ENCODE measurements around the gene RBCK1.
"Not testable (repeated sequence)": the region's sequence is repeated elsewhere in the genome, so short reads cannot be mapped to it uniquely, and the experiment has no call there.

RBCK1 gene

DNA sequence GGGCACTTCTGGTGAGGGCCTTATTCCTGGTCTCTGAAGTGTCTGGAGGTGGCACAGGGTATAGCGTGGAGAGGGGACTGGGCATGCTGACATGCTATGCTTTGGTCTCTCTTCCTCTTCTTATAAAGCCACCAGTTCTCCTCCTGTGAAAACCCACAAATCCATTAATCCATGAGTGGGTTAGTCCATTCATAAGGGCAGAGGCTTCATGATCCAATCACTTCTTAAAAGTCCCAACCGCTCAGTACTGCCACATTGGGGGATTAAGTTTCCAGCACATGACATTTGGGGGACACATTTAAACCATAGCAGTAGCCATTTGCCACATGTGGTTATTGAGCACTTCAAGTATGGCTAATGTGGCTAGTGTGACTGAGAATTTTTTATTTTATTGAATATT lies 31.3 kb upstream of the RBCK1 start:
- no peak for DNase-seq

DNA sequence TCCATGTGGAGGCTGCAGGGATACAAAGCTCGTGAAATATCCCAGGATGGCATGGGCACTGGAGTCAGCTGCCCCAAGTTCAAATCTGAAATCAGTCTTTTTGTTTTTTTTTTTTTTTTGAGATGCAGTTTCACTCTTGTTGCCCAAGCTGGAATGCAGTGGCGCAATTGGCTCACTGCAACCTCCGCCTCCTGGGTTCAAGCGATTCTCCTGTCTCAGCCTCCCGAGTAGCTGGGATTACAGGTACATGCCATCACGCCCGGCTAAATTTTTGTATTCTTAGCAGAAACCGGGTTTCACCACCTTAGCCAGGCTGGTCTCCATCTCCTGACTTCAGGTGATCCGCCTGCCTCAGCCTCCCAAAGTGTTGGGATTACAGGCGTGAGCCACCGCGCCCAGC lies 30.5 kb upstream of the RBCK1 start:
- DNase-seq, result not testable (repeated sequence)

DNA sequence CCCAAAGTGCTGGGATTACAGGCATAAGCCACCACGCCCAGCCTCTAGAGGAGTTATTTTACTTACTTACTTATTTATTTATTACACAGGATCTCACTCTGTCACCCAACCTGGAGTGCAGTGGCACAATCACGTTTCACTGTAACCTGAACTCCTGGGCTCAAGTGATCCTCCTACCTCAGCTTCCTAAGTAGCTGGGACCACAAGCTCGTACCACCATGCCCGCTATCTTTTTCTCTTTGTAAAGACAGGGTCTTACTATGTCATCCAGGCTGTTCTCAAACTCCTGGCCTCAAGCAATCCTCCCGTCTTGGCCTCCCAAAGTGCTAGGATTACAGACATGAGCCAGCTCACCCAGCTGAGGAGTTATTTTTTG lies 29.1 kb upstream of the RBCK1 start:
- DNase-seq, result no peak

DNA sequence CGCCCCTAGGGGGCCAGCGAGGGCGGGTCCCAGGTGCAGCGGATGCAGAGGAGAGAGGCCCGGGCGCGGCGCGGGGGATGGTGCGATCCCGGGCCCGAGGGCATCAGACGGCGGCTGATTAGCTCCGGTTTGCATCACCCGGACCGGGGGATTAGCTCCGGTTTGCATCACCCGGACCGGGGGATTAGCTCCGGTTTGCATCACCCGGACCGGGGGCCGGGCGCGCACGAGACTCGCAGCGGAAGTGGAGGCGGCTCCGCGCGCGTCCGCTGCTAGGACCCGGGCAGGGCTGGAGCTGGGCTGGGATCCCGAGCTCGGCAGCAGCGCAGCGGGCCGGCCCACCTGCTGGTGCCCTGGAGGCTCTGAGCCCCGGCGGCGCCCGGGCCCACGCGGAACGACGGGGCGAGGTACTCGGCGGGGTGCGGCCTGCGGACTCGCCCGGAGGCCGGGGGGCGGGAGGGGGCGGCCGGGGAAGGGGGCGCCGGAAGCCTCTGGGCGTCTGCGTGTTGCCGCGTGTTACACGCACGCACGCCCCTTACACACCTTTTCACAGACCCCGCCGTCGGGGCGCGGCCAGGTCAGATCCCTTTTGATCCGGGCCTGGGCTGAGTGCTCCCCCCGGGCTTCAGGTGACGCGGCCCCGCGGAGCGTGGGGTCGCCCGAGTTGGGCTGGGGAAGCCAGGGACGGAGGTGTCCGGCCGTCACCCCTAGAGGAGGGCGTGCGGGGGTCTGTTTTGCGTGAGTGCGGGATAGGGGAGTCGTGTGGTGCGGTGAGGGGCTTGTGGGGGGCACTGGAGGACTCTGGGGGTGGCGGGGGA lies 27.1 kb upstream of the RBCK1 start:
- peak; percentile 66 for DNase-seq

DNA sequence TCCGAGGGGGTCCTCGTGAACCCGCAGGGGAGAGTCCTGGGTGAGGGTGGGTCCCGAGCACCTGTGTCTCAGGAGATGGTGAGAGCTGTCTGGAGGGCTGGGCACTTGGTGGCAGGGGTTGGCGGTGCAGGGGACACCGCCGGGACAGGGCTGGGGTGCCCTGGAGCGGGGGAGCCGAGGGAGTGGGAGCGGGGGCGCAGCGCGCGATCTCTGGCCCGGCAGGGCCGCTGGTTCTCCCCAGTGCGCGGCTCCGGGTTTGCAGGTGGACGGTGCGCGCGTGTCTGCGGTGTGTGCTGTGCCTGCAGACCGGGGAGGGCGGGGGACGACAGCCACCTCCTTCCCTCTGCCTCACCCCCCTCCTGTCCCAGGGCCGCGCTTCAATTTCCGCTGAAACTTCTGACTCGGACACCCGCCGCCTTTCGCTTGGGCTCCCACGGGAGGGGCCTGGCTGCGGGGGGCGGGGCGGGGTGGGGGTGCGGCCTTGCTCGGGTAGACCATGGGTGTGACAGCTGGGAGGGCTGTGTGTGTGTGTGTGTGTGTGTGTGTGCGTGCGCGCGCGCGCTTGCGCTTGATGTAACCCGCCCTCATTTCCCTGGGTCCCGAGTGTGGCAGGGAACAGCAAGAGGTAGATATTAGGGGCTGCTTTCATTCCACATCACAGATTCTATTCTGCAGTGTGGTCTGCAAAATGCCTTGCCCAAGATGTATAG lies 26.4 kb upstream of the RBCK1 start:
- peak; percentile 86 for DNase-seq

DNA sequence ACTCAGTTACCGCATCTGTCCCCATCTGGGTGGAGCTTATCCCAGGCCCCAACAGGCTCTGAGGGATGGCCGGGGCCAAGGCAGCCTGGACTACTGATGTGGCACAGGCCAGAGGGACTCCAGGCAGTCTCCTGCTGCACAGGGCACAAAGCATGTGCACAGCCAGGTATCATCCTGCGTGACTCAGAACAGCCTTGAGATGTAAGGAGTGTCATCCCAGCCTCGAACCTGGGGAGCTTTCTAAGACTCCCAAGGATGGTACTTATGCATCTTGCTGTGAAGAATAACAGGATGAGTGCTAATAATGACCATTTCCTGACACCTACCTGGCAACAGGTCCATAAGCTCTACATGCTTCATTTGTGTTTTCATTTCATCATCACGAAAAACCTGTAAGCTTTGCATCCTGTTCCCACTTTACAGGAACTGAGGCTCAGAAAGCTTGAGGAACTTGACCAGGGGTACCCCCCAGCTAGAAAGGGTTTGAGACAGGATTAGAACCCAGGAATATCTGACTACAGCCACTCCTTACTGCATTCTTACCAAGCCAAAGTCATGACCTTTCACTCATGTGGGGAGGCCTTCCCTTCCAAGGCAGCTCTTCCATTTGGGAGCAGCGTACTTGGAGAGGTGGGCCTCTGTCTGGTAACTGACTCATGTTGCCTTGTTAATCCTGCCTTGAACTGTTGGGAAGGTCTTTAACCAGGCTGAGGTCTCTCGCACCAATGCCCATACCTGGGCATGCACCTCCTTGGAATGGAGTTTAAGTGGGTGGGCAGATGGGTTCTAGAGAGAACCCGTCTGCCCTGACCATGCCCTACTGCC lies 25.6 kb upstream of the RBCK1 start:
- no peak for DNase-seq

DNA sequence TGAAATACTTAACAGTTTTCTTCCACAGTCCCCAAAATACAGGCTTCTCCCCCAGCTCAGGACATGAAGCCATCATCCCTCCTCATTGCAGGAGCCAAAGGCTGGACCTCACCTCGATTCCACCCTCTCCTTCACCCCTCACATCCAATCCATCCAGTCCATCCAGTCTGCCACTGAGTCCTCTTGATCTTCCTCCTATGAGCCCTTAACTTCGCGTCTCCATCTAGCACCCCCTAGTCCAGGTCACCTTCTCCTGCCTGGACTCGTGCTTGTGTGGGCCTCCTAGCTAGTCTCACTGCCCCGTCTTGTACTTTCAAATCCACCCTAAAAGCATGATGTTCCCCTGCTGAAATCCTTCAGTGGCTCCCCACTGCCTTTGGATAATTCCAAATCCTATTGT lies 24.2 kb upstream of the RBCK1 start:
- no peak for DNase-seq

DNA sequence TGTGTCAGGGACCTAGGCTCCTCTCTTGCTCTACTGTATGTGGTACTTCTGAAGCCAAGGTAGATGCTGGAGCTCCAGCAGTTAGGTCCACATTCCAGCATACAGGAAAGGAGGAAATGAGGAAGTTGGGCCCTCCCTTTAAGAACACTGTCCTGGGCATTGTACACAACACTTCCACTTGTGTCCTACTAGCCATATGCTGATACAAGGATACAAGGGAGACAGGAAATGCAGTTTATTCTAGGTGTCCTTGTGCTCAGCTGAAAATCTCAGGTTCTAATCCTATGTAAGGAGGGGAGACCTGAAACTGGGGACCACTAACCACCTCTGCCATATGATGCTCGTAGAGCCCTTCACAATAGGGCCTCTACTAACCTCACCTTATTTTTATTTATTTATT lies 23.4 kb upstream of the RBCK1 start:
- no peak for DNase-seq

DNA sequence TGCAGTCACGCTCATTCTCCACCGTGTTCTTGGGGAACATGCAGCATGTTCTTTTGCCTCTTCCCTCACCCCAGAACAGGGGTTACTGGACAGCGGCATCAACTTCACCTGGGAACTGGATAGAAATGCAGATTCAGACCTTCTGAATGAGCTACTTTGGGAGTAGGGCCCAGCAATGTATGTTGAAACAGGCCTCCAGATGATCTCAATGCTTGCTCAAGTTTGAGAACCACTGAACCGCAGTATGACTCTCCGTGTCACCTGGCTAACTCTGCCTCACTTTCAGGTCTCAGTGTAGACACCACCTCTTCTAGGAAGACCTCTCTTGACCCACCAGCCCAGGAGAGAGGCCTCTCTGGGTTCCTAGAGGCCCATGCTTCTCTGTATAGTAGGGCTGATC lies 22.7 kb upstream of the RBCK1 start:
- DNase-seq, result no peak

DNA sequence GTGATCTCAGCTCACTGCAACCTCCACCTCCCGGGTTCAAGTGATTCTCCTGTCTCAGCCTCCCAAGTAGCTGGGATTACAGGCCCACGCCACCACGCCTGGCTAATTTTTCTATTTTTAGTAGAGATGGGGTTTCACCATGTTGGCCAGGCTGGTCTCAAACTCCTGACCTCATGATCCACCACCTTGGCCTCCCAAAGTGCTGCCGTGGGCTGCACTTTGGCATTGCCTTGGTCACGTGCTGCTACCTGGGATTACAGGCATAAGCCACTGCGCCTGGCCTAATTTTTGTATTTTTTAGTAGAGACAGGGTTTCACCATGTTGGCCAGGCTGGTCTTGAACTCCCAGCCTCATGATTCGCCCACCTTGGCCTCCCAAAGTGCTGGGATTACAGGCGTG lies 21.5 kb upstream of the RBCK1 start:
- not testable (repeated sequence) for DNase-seq

DNA sequence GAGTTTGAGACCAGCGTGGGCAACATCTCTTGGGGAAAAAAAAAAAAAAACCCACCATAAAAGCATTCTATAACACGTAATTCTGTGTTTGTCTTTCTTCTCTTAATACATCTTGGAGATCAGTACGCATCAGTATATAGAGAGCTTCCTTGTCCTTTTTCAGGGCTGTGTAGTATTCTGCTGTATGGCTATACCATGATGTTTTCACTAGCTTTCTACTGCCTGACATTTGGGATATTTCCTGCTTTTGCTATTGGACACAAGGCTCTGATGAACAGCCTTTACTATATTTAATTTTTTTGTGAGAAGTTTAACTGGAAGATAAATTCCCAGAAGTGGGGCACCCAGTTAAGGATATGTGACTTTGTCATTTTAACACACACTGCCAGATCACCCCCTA lies 20.6 kb upstream of the RBCK1 start:
- no peak for DNase-seq

DNA sequence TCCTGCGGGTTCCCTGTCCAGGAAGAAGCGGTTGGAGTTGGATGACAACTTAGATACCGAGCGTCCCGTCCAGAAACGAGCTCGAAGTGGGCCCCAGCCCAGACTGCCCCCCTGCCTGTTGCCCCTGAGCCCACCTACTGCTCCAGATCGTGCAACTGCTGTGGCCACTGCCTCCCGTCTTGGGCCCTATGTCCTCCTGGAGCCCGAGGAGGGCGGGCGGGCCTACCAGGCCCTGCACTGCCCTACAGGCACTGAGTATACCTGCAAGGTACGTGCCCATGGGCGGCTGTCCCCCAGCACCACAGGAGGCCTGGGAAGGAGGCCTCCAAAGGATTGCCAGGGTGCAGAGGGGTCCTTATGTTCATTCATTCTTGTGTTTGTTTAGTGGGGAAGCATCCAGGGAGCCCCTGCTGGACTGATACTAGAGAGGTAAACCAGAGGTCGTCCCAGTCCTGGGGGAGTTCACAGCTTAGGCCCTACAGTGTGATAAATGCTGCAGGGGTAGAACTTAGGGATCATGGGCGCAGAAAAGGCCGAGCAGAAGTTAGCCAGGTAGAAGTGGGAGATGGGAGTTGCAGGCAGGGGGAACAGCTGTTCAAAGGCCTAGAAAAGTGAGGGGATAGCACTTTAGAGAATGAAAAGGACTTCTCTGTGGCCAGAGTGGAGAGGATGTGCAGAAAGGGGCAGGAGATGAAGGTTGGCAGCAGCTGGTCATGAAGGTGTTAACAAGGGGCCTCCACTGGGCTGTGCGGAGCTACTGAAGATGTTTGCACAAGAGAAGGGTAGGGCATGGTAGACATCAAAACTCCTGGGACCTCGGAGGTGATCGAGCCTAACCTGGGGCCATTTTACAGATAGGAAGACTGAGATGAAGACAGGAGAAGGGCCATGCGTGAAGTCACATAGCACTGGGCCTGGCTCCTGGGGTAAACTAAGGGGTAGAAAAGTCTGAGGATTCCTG lies 19.8 kb upstream of the RBCK1 start:
- DNase-seq, result no peak

DNA sequence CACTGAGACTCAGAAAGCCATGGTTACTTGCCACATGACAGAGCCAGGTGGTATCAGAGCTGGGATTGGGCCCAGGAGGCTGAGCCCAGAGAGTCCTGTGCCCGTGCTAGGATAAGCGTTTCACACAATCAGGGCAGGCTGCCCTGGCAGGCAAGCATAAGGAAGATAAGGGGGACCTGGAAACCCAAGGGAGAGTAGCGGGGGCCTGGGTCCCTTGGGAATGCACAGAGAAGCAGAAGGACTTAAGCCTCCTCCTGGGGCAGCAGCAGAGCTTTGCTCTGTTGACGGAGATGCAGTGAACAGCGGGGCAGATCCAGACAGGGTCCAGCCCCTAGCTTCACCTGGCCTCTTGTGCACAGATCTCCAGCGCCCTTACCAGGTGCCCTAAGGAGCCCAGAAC lies 18.9 kb upstream of the RBCK1 start:
- no peak for DNase-seq

DNA sequence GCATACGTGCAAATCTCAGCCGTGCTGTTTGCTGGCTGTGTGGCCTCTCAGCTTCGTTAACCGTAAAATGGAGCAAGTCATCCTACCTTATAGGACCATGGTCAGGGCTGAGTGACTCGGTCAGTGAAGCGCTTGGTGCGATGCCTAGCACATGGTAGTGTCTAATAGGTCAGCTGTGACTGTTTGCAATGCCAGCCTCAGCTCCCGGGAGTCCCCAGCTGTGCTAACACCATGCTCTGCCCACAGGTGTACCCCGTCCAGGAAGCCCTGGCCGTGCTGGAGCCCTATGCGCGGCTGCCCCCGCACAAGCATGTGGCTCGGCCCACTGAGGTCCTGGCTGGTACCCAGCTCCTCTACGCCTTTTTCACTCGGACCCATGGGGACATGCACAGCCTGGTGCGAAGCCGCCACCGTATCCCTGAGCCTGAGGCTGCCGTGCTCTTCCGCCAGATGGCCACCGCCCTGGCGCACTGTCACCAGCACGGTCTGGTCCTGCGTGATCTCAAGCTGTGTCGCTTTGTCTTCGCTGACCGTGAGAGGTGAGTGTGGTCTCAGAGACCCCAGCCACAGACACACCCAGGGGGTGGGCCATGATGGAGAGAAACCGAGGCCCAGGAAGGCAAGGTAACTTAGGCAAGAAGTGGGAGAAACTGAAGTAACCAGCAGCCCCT lies 16.9 kb upstream of the RBCK1 start:
- no peak for DNase-seq

DNA sequence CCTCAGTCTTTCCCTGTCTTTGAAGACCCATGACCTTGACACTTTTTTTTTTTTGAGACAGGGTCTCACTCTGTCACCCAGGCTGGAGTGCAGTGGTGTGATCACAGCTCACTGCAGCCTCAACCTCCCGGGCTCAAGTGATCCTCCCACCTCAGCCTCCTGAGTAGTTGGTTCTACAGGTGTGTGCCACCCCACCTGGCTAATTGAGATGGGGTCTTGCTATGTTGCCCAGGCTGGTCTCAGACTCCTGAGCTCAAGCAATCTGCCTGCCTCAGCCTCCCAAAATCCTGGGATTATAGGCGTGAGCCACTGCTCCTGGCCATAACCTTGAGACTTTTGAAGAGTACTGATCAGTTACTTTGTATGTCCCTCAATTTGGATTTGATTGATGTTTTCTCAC lies 14.8 kb upstream of the RBCK1 start:
- not testable (repeated sequence) for DNase-seq

DNA sequence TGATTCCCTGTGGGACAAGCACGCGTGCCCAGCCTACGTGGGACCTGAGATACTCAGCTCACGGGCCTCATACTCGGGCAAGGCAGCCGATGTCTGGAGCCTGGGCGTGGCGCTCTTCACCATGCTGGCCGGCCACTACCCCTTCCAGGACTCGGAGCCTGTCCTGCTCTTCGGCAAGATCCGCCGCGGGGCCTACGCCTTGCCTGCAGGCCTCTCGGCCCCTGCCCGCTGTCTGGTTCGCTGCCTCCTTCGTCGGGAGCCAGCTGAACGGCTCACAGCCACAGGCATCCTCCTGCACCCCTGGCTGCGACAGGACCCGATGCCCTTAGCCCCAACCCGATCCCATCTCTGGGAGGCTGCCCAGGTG lies 11.9 kb upstream of the RBCK1 start:
- no peak for DNase-seq

DNA sequence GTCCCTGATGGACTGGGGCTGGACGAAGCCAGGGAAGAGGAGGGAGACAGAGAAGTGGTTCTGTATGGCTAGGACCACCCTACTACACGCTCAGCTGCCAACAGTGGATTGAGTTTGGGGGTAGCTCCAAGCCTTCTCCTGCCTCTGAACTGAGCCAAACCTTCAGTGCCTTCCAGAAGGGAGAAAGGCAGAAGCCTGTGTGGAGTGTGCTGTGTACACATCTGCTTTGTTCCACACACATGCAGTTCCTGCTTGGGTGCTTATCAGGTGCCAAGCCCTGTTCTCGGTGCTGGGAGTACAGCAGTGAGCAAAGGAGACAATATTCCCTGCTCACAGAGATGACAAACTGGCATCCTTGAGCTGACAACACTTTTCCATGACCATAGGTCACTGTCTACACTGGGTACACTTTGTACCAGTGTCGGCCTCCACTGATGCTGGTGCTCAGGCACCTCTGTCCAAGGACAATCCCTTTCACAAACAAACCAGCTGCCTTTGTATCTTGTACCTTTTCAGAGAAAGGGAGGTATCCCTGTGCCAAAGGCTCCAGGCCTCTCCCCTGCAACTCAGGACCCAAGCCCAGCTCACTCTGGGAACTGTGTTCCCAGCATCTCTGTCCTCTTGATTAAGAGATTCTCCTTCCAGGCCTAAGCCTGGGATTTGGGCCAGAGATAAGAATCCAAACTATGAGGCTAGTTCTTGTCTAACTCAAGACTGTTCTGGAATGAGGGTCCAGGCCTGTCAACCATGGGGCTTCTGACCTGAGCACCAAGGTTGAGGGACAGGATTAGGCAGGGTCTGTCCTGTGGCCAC lies 11.3 kb upstream of the RBCK1 start:
- DNase-seq, result no peak

DNA sequence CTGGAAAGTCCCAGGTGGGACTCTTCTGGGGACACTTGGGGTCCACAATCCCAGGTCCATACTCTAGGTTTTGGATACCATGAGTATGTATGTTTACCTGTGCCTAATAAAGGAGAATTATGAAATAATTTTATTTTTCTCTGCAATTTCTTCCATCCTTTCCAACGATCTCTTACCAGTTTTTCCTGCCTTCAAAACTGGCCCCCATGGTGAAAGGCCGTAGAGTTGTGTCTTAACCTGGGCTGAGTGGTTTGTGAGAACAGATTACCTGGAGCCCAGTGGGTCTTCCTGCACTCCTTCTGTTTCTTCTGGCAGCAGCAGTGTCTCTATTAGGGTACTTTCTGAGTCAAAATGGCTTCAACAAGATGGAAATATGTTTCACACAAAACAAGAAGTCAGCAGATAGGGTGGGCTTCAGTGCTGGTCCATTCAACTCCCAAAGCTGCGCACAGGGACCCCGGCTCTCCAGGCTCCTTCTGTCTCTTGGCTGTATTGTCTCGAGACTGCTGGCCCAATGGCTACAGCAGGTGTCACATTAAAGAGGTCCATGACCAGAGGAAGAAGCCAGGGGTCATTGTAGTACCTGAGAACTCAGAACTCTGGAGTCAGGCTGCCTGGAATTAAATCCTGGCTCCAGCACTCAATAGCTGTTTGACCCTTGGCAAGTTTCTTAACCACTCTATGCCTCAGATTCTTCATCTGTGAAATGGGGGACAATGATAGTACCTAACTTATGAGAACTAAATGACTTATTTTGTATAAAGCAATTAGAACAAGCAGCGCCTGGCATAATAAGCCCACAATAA lies 10.5 kb upstream of the RBCK1 start:
- DNase-seq, result no peak

DNA sequence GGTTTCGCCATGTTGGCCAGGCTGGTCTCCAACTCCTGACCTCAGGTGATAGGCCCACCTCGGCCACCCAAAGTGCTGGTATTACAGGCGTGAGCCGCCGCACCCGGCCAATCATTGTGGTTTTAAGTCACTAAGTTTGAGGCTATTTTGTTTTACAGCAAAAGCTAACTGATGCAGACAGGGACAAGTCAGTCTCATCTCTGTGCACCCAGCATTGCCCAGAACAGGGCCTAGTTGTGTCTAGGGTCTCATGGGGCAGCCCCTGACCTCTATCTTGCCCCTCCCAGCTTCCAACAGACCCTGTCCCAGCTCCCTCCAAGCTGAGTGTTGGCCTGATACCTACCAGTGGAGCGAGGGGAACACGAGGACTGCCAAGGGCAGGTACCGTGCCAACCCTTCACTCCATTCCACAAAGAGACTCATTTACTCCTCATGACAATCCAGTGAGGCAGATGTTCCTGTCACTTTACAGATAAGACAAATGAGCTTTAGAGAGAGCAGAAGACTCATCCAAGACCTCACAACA lies 8.9 kb upstream of the RBCK1 start:
- no peak for DNase-seq

DNA sequence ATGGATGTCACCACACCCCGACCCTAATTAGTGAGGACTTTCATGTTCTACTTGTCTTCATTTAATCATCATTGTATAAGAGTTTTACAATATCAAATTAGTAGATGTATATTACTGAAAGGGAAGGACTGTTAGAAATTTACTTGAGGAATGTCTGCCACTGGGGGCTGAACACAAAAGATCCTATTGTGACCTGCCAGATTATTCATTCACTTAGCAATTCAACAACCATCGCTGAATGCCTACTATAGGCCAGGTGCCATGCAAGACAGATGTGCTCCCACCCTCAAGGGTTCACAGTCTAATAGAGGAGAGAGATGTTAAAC lies 8.0 kb upstream of the RBCK1 start:
- DNase-seq, result no peak
